GM19239 (cell line): ENCODE results near the gene TWIST2.

Experiments
- DNase-seq: peaks from one replicate; pipeline ENCODE4 v3.0.0; 2011; ENCODE audit warnings: low spot score; ENCODE audit not compliant: insufficient read length
- FAIRE-seq: peaks from 2 replicates; lab custom pipeline; 2011; peaks lifted over from hg19 to GRCh38; lab: Jason Lieb, UNC

TWIST2 gene

DNA sequence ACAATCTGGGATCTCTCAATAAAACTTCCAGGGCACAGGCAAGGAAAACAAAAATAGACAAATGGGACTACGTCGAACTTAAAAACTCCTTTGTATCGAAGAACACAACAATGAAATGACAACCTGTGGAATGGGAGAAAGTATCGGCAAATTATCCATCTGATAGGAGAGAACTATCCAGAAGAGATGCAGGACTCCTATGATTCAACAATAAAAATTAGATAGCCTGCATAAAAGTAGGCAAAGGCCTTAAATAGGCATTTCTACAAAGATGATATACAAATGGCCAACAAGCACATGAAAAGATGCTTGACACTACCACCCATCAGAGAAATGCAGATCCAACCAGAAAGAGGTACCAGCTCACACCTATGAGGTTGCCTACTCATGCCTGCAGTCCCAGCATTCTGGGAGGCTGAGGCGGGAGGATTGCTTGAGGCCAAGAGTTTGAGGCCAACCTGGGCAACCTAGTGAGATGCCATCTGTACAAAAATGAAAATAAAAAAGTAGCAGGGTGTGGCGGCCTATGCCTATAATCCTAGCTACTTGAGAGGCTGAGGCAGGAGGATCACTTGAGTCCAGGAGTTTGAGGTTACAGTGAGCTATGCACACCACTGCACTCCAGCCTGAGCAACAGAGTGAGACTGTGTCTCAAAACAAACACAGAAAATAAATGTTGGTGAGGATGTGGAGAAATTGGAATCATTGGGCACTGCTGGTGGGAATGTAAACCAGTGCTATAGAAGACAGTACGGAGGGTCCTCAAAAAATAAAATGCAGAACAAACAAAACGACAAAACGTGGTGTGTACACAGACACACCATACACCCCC lies 21.6 kb downstream of the TWIST2 start:
- FAIRE-seq, result no peak
- DNase-seq, result no peak

DNA sequence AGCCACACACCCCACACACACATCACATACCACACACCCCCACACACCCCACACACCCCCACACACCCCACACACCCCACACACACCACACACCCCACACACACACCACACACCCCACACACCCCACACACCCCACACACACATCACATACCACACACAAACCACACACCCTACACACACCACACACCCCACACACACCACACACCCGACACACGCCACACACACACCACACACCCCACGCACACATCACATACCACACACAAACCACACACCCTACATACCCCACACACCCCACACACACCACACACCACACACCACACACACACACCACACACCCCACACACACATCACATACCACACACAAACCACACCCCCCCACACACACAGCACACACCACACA lies 22.4 kb downstream of the TWIST2 start:
- DNase-seq, result no peak
- FAIRE-seq, result no peak

DNA sequence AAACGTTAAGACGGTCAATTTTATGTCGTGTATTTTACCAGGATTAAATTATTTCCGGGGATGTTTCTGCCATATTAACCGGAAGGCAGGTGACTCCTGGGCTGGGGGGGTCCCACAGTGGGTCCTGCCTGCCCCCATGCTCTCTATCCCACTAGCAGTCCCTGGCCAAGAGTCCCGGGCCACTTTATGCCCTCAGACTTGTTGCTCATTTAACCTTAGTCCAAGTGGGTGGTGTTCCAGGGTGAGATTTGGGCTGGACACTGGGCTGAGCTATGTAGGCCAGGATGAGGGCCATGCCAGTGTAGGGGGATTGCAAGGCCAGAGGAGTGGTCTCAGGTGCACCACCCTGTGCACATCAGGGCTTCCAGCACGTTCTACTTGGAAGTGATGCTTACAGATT lies 24.1 kb downstream of the TWIST2 start:
- FAIRE-seq (no peak), DNase-seq (no peak)

DNA sequence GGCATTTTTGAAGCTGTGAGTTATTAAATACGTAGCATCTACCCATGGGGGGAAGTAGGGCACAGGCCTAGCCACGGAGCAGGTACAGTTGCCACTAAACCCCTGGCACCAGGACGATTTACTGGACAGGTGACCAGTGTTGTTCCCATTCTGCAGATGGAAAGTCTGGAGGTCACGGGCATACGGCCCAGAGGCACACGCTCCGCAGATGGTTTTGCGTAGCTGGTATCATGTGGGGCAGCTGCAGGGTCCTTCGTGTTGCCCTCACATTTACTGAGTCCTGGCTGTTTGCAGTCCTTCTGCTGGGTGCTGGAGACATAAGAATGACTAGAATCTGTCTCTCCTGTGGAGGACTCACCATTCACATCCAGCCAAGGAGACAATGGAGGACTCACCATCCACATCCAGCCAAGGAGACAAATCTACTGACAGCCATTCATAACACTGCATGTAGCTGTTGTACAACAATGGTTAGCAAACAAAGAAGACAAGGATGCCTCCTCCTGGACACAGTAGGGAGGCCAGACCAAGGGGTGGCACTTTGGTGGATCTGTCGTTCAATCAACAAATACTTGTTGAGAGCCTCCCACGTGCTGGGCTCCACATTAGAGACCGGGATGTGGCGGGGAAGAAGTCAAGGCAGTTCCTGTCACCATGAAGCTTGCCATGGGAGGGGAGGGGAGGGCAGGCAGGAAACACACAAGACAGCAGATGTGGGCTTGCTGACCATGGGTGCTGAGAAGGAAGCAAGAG lies 24.9 kb downstream of the TWIST2 start:
- no peak for DNase-seq
- FAIRE-seq, result no peak

DNA sequence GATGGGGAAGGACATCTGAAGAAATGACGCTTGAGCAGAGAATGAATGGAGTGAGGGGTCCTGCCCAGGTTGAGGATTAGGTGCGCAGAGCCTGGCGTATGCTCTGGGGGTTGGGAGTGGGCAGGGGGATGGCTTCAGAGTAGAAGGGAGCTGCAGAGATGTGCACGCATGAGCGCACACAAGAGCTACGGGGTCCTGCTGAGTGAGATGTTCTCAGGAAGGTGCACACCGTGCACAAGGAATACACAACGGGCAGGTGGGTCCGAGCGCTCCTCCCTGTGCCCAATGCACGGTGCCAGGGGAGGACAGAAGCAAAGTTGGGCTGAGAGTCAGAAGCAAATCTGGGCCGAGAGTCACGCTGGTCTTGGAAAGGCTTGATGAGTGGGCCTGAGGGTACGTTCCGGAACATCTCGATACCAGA lies 25.5 kb downstream of the TWIST2 start:
- FAIRE-seq (no peak), DNase-seq (no peak)

DNA sequence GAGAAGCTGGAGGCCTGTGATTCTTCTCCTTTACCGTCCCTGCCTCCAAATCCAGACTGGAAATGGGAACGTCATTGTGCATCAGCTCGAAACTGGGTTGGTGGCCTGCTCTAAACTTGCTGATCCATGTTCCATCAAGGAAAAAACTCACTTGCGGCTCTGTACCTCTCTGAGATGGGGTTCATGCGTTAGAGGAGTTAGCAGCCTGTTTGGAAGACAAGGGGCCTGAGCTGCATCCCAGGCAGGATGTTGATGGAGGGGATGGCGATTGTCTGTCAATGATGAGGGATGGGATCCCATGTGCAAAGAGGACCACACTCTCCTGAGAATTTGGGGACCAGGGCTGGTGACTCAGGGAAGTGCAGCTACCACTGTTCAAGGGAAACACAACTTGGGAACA lies 26.0 kb downstream of the TWIST2 start:
- FAIRE-seq (no peak), DNase-seq (no peak)

DNA sequence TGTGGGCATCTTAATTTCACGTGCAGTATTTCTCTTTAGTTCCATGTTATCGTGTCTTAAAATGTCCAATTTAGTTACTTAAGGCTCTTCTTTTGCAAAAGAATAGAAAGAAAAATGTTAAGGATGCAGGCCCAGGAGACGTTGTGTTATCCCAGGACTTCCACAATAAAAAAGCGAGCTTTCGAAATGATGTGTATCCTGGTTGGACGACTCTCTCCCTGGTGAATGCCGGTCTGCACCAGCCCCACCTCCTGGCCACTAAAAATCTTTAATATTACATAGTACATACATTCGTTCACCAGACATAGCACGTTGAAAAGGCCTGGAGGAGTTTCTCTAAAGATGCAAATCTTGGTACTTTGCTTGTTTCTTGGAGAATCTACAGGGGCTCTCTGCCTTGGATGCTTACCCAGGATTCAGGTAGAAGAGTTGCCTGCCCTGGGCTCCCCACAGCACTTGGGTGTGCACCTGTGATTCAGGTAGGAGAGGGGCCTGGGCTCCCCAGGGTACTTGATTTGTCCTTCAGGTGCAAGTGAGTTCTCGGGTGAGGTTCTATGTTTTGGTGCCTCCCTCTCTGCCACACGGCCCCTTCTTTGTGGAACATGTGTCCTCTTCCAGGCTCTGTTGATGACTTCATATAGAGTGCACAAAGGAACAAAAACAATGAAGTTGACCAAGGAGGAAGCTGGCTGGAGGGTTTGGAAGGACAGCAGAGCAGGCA lies 26.6 kb downstream of the TWIST2 start:
- DNase-seq, result no peak
- FAIRE-seq, result no peak

DNA sequence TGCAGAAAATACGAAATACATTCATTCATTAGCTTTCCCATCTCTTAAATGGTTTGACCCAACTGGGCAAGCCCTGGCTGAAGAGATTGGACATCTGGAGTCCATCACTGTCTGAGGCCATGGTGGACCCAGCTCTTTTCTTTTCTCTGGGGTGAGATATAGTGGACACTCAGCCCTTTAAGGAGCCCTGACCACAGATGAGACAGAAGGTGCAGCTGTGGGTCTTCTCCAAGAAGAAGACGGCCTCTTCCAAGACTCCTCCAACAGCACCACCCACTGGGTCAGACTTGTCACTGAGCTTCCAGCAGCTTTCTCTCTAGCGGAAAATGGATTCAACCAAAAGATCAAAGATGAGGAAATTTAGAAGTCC lies 27.2 kb downstream of the TWIST2 start:
- DNase-seq (no peak), FAIRE-seq (no peak)

DNA sequence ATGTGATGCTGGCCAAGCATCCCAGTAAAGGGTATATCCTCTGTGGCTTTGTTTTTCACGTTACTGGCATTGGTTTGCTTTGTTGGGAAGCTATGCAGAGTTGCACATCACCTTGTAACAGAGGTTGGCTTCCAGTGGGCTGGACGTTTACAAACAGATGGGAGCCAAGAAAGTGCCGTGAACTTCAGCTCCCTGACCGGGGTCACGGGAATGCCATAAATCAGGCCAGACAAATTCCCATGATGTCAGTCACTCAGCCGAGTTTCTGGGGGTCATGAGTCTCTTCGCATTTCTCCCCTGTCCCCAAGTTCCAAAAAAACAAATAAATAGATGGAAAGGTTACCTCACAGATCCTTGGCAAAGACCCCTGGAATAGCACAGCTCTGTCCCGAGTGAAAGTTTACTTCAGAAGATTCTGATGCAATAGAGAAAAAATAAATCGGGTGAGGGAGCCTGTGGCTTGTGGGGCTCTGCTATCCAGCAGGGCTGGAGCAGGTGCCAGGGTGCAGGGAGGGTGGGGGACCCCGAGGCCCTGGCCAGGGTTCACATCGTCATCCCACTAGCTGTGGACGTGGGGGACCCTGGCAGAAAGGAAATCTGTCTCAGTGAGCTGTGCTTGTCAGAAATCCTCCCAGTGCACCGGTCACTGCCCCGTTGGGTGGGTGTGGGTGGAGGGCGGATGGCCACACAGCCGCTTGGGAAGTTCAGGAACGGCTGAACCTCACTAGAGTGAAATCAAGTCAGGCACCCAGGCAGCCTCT lies 27.8 kb downstream of the TWIST2 start:
- DNase-seq (no peak), FAIRE-seq (no peak)

DNA sequence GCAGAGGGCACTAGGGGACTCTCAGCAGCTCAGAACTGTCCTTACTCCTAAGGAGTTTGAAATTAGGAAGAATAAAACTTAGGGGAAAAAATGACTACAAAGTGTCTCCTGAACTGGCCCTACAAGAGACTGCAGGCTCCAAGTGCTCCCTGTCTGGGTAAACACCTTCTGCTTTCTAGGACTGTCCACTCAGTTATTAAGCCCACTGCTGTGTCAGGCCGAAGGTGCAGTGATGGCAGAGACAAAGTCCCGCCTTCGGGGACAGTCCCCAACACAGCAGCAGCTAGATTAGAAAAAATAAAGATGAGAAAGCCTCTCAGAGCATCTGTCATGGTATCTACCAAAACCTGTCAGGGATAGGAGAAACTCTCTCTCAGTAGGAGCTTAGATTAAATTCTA lies 28.3 kb downstream of the TWIST2 start:
- no peak for DNase-seq
- no peak for FAIRE-seq

DNA sequence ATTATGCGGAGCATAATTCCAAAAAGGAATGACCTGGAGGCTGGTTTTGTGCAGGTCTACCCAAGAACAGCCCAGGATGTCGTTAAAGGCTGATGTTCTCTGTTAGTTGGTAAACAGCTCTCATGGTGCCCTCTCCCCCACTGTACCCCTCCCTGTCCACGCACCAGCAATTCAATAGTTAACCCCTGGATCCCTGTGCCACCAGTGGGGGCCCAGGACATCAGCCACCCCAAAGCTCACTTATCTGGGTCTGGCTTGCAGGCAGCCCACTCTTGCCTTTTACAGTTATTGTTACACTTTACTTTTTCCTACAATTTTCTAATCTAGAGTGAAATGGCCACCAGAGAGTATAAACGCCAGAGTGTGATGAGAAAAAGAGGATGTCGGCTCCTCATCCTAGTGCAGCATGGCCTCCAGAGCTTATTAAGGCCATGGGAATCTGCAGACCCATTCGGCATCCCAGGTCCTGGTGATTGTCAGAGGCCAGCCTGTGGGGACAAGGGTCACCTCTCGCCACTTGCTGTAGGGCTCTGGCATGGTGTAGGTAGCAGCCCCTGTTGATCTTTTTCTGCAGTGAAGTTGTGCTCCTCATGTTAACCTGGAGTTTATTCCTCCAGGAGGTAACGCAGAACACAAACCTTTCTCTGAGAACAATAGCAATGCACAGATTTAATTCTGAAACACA lies 30.3 kb downstream of the TWIST2 start:
- DNase-seq (no peak), FAIRE-seq (no peak)

DNA sequence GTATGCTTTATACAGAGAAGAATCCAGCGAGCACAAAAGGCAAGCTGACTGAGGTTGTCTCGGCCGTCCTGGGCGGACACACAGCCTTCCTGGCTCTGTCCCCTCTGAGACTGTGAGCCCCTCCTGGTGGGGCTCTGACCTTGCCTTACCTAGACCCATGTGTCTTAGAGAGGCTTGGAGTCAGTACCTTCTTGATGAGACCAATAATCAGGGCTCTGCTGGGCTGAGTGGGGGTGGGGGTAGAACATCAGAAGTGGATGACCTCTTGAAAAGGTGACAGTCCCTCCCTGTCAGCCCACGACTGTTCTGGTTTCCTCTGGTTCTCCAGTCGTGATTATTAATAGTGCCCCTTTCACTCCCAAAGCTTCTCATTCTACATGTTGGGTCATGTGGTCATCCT lies 31.2 kb downstream of the TWIST2 start:
- FAIRE-seq, result no peak

DNA sequence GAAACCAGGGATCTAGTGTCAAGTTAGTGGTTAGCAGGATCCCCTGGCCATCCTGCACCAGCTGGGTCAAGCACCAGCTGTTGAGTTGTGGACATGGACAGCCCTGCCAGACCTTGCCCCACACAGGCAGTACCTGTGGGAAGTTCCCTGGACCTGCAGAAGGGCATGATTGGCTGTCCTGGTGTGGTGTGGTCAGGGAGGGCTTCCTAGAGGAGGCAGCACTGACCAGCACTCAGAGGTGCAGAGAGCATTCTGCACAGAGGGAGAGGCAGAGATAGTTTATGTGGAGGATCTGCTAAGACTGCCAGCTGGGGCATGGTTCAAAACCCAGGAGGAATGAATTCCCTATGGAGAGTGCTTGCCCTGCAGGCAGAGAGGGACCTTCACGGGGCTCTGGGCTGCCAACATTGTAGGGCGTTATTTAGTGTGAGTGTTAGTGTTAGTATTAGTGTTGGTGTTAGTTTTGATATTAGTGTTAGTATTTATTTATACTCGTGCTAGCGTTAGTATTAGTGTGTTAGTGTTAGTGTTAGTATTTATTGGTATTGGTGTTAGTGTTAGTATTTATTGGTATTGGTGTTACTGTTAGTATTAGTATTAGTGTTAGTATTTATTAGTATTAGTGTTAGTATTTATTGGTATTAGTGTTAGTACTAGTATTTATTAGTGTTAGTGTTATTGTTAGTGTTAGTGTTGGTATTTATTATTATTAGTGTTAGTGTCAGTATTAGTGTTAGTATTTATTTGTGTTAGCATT lies 31.9 kb downstream of the TWIST2 start:
- DNase-seq (no peak), FAIRE-seq (no peak)

More for the DNA sequence above, 31.2 kb downstream of the TWIST2 start:
- DNase-seq, result no peak

DNA sequence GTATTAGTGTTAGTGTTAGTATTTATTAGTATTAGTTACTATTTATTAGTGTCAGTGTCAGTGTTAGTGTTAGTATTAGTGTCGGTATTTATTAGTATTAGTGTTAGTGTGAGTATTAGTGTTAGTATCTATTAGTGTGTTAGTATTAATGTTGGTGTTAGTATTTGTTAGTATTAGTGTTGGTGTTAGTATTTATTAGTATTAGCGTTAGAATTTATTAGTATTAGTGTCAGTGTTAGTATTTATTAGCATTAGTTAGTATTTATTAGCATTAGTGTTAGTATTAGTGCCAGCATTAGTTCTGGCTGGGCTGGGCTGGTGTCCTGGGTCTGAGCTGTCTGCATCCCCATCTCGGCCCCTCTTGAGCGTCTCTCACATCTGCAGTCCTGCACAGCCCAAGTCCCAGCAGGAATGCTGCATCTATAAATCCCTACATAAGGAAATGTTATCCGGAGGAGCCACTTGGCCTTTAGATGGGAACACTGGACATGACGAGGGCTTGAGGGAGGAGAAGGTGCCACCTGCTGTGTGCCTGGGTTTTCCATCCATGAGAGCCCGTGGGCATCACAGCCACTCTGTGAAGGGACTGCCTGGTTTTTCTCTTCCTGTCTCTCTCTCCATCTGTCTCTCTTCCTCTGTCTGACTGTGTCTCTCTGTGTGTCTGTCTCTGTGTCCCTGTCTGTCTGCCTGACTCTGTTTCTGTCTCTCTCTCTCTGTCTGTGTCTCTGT lies 33.6 kb downstream of the TWIST2 start:
- FAIRE-seq (no peak), DNase-seq (no peak)

DNA sequence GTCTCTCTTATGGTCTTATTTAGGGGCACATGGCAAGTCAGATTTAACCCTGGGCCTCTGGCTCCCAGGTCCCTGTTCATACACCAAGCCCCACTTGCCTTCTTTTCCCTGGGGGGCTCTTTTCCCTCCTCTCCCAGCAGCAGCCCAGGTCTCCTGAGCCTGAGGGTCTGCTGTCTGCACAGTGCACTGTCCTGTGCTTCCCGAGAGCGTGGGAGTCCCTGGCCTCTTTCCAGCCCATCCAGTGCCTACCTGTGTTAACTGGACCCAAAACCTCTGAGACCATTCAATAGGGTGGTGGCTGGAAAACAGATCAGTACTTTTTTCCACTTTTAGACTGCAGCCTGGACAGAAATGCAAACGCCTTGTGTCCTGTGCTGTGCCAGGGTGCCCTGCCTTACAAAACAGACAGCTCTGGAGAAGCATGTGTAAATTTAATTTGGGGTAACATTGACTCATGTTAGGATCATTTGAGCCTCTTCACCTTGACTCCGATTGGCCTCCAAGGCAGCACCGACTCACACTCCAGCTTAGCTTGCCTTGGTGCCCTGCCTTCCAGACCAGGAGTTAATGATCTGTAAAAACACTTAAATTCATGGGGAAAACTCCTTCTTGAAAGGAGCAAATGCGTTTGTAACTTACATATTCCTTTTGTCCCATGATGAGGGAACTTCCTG lies 34.3 kb downstream of the TWIST2 start:
- no peak for DNase-seq
- no peak for FAIRE-seq

DNA sequence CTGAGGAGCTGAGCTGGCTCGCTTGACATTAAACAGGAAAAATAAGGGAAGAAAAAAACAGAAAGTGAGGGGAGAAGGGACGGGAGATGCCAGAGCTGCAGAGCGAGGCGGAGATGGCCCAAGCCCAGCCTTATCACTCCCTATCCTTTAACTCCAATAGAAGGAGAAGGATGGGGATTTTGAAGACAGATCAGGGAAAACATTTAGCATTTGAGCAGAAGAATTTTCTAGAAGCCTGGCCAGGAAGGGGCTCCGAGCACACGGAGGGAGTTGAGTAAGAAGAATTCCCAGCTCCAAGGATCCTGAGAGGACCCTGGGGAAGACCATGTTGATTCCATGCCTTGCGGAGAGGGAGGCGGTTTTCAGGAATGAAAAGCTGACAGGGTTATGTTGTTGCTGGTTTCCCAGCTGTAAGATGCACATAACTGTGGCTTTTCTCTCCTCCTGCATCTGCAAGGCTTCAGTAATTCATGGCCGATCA lies 35.6 kb downstream of the TWIST2 start:
- FAIRE-seq, result no peak
- no peak for DNase-seq

DNA sequence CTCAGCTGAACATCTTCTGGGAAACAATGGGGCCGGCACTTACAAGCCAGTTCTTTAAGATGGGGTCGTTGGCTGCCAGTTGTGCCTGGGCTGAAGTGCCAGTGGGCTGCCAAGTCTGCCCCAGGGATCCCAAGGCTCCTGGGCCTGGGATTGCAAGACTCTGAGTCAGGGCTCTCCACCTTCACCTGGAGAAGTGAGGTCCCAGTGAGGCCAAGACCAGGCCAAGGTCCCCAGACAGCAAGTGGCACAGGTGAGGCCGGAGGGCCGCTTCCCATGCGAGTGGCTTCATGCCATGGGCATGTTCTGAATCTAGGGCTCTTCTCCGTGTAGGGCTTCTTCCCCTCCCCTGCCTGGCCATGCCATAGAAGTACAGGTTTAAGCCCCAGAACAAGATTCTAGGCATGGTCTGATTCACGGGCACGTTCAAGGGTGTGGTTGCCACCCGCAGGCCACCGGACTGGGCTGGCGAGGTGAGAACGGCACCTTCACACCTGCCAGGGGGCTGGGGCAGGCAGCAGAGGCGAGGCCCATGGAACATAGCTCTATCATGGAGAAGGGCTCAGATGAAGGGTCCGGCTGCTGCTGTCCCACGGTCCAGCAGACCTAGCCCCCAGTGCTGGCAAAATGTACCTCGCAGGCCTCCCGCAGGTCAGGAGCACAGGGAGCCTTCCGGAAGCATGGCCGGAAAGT lies 36.4 kb downstream of the TWIST2 start:
- DNase-seq (no peak), FAIRE-seq (no peak)
